Measurements from ENCODE around the gene NANOS2. TPM values are rescaled to one million over a fixed set of nuclear protein-coding genes. Genes with fewer than 3 reads are reported as not detected.

Gene NANOS2
- total and polyA plus RNA-seq, 2 of the 13 experiments (the other 11 are each of a cell fraction or from before 2014, with no cell fraction given) = not detected

- no peak for TF ChIP-seq E2F5 (CRISPR knock-in tag; conservative IDR thresholded peaks at IDR 0.05)
- TF ChIP-seq NR2F6 (IDR thresholded peaks at IDR 0.05) = peak; percentile 88
- TF ChIP-seq NR2F6 (CRISPR knock-in tag; IDR thresholded peaks at IDR 0.05) = peak; percentile 86
- TF ChIP-seq CBX1 (IDR thresholded peaks at IDR 0.05; ENCODE audit: low read depth) = peak; percentile 53
- TF ChIP-seq FOXO4 (CRISPR knock-in tag; conservative IDR thresholded peaks at IDR 0.05) = 0 out of 2 replicates have a peak, but pooled peaks have one; percentile 25
- TF ChIP-seq ZFP90 (CRISPR knock-in tag; IDR thresholded peaks at IDR 0.05; ENCODE audit: borderline replicate concordance) = peak; percentile 86; the same call in 1 of the 2 replicates
- peak; percentile 74 for TF ChIP-seq PCBP2 (optimal IDR thresholded peaks at IDR 0.05; ENCODE audit: low read depth, low read length, poor library complexity, severe bottlenecking)
- TF ChIP-seq ATF1 (CRISPR knock-in tag; IDR thresholded peaks at IDR 0.05) = no peak
- TF ChIP-seq ZC3H4 (CRISPR knock-in tag; IDR thresholded peaks at IDR 0.05; ENCODE audit: borderline replicate concordance) = no peak
- TF ChIP-seq ZNF614 (CRISPR knock-in tag; IDR thresholded peaks at IDR 0.05; ENCODE audit: borderline replicate concordance) = peak; percentile 33; the same call in 1 of the 2 replicates
- TF ChIP-seq, protein P1, sequence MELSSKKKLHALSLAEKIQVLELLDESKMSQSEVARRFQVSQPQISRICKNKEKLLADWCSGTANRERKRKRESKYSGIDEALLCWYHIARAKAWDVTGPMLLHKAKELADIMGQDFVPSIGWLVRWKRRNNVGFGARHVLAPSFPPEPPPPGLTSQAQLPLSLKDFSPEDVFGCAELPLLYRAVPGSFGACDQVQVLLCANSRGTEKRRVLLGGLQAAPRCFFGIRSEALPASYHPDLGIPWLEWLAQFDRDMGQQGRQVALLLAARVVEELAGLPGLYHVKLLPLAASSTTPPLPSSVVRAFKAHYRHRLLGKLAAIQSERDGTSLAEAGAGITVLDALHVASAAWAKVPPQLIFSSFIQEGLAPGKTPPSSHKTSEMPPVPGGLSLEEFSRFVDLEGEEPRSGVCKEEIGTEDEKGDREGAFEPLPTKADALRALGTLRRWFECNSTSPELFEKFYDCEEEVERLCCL (CRISPR knock-in tag; IDR thresholded peaks at IDR 0.05; ENCODE audit: borderline replicate concordance) = no peak
- no peak for TF ChIP-seq JUN (CRISPR knock-in tag; IDR thresholded peaks at IDR 0.05)
- peak; percentile 50; the same call in 1 of the 2 replicates for TF ChIP-seq ZNF788 (CRISPR knock-in tag; IDR thresholded peaks at IDR 0.05; ENCODE audit: borderline replicate concordance)
- no peak for TF ChIP-seq ZSCAN22 (CRISPR knock-in tag; IDR thresholded peaks at IDR 0.05)
- TF ChIP-seq RXRA (CRISPR knock-in tag; IDR thresholded peaks at IDR 0.05) = peak; percentile 69; the same call in 1 of the 2 replicates
- TF ChIP-seq ZBTB33 (CRISPR knock-in tag; IDR thresholded peaks at IDR 0.05) = no peak
- TF ChIP-seq, protein P2, sequence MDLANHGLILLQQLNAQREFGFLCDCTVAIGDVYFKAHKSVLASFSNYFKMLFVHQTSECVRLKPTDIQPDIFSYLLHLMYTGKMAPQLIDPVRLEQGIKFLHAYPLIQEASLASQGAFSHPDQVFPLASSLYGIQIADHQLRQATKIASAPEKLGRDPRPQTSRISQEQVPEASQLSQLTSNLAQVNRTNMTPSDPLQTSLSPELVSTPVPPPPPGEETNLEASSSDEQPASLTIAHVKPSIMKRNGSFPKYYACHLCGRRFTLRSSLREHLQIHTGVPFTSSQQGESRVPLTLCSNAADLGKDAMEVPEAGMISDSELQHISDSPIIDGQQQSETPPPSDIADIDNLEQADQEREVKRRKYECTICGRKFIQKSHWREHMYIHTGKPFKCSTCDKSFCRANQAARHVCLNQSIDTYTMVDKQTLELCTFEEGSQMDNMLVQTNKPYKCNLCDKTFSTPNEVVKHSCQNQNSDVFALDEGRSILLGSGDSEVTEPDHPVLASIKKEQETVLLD (CRISPR knock-in tag; IDR thresholded peaks at IDR 0.05; ENCODE audit: low read depth) = no peak; the same call in 1 of the 2 replicates
- TF ChIP-seq SIN3B (IDR thresholded peaks at IDR 0.05; ENCODE audit: low read length) = no peak
- TF ChIP-seq ASH2L (IDR thresholded peaks at IDR 0.05; ENCODE audit: insufficient read length, low read depth, low read length) = peak; percentile 43
- 0 out of 2 replicates have a peak, but pooled peaks have one; percentile 26 for TF ChIP-seq NKX3-1 (CRISPR knock-in tag; IDR thresholded peaks at IDR 0.05)
- no peak for TF ChIP-seq TCF12 (IDR thresholded peaks at IDR 0.05)
- TF ChIP-seq TCF12 (CRISPR knock-in tag; IDR thresholded peaks at IDR 0.05) = peak; percentile 87
These were observed 32.6 kb downstream of the NANOS2 start (continued) for GRCh38 chr19:45881909-45882528.

Measured in HepG2 (cell line).